ENCODE results near the gene NOL4L.

GRCh38 chr20:32564921-32565734 is 20.0 kb downstream of the NOL4L start:
- TF ChIP-seq POLR2AphosphoS5 (IDR thresholded peaks at IDR 0.05; ENCODE audit: low read depth), result no peak
- no peak for TF ChIP-seq CTCF (conservative IDR thresholded peaks at IDR 0.05; ENCODE audit: low read depth in 2 of 2)
- TF ChIP-seq ETS1 (IDR thresholded peaks at IDR 0.05), result no peak
- TF ChIP-seq EZH2 (IDR thresholded peaks at IDR 0.05; ENCODE audit: low read depth, unreplicated experiment), result no peak

All from GM23338 (cell line).